Gastroesophageal sphincter (tissue), 4 donors: Measurements from ENCODE around the gene PIP4K2A. TPM values are rescaled to one million over a fixed set of nuclear protein-coding genes. Genes with fewer than 3 reads are reported as not detected.

Experiments used
- ATAC-seq: fragments of 150-250 bp; one replicate; pipeline ENCODE4 v1.9.1; 2016; ENCODE audit warnings: mild to moderate bottlenecking, moderate library complexity
- H3K27ac ChIP-seq, 4 donors: fragments of 200-600 bp; sonication (generic) in 3 of 4; 1 replicate in 3 of 4; 2 replicates in 1 of 4; pipeline ENCODE4 v1.5.1; 2016 to 2019
- H3K27me3 ChIP-seq: fragments of 200-600 bp; sonication (generic); one replicate; pipeline ENCODE4 v1.5.1; 2019
- H3K36me3 ChIP-seq, 2 donors: fragments of 200-600 bp; sonication (generic); one replicate each; pipeline ENCODE4 v1.5.1; 2019; ENCODE audit warnings: control low read depth in 1 of 2
- H3K4me1 ChIP-seq, 3 donors: fragments of 200-600 bp; sonication (generic); 1 replicate in 2 of 3; 2 replicates in 1 of 3; pipeline ENCODE4 v1.5.1; 2016 to 2019; ENCODE audit warnings: control low read depth in 2 of 3
- H3K4me3 ChIP-seq, 2 donors: fragments of 200-600 bp; sonication (generic); one replicate each; pipeline ENCODE4 v1.5.1; 2019; ENCODE audit warnings: mild to moderate bottlenecking in 1 of 2, moderate library complexity in 1 of 2
- H3K9me3 ChIP-seq, 3 donors: fragments of 200-600 bp; sonication (generic); one replicate each; pipeline ENCODE4 v1.5.1; 2017 to 2019; ENCODE audit warnings: control low read depth in 2 of 3
- EP300 ChIP-seq: sonication (generic); formaldehyde crosslinking; IDR thresholded peaks from one replicate; pipeline ENCODE4 v1.6.1; 2017; ENCODE audit warnings: antibody characterized with exemption, mild to moderate bottlenecking
- POLR2A ChIP-seq, 2 donors: fragments of 450-650 bp; IDR thresholded peaks; one replicate each; pipeline ENCODE4 v1.6.1; 2017; ENCODE audit warnings: antibody characterized with exemption in 2 of 2, mild to moderate bottlenecking in 2 of 2, moderate library complexity in 1 of 2
- POLR2AphosphoS5 ChIP-seq: sonication (generic); formaldehyde crosslinking; IDR thresholded peaks from one replicate; pipeline ENCODE4 v1.6.1; 2017; ENCODE audit warnings: antibody characterized with exemption
- WGBS, 2 donors: methylation state at CpG; one replicate each; pipeline ENCODE4 v1.1.5; 2018; ENCODE audit warnings: low coverage in 1 of 2; 5-methylcytosine and 5-hydroxymethylcytosine counted together
- total RNA-seq, 4 donors: library from RNA; depleted of rRNA; stranded (reverse); fragments of >200 nt; gene quantifications; one replicate each; pipeline ENCODE4 v1.1.0, GENCODE V29; 2016
- TF ChIP-seq, protein P1 (sequence below), 4 experiments: fragments of 200-600 bp in 2 of 4; fragments of 450-650 bp in 2 of 4; sonication (generic) in 1 of 4; IDR thresholded peaks; one replicate each; pipeline ENCODE4 v1.5.1; 2017 to 2019; ENCODE audit warnings: antibody characterized with exemption in 4 of 4, mild to moderate bottlenecking in 2 of 4, moderate library complexity in 2 of 4

The PIP4K2A gene
- total RNA-seq, 4 donors from 2014 or later = 30.4 to 57.2 (median 51.3) TPM

- peak; percentile 8 for TF ChIP-seq POLR2AphosphoS5
- TF ChIP-seq, protein P1, sequence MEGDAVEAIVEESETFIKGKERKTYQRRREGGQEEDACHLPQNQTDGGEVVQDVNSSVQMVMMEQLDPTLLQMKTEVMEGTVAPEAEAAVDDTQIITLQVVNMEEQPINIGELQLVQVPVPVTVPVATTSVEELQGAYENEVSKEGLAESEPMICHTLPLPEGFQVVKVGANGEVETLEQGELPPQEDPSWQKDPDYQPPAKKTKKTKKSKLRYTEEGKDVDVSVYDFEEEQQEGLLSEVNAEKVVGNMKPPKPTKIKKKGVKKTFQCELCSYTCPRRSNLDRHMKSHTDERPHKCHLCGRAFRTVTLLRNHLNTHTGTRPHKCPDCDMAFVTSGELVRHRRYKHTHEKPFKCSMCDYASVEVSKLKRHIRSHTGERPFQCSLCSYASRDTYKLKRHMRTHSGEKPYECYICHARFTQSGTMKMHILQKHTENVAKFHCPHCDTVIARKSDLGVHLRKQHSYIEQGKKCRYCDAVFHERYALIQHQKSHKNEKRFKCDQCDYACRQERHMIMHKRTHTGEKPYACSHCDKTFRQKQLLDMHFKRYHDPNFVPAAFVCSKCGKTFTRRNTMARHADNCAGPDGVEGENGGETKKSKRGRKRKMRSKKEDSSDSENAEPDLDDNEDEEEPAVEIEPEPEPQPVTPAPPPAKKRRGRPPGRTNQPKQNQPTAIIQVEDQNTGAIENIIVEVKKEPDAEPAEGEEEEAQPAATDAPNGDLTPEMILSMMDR (IDR thresholded peaks at IDR 0.05) = no peak
- TF ChIP-seq POLR2A (IDR thresholded peaks at IDR 0.05) = no peak
- no peak for TF ChIP-seq EP300
- H3K4me1 ChIP-seq = peaks cover under 1 to 51% (median 2%) of the 10 kb centered on the region in 3 donors
- peak overlapping the region in 1 of 4 donors; percentile 35 for H3K27ac ChIP-seq
- H3K36me3 ChIP-seq = no peaks in the 10 kb centered on the region
- no peaks in the 10 kb centered on the region for H3K27me3 ChIP-seq
- WGBS, 2 donors = 83 to 86% methylated on average over 7 of the region's 7 CpGs
- peak; percentile 74 for ATAC-seq
- no peak overlapping the region for H3K4me3 ChIP-seq
- H3K9me3 ChIP-seq = no peaks in the 10 kb centered on the region
Observed at GRCh38 chr10:22630234-22631174, 83.9 kb downstream of the PIP4K2A start.

- Histone ChIP-seq H3K4me1 (peaks cover 2 to 51% (median 4%) of the 10 kb centered on the region in 3 donors), H3K27ac (peak overlapping the region in 1 of 4 donors; percentile 27), H3K4me3 (no peak overlapping the region), H3K36me3 (no peaks in the 10 kb centered on the region), H3K27me3 (no peaks in the 10 kb centered on the region), H3K9me3 (no peaks in the 10 kb centered on the region)
- ATAC-seq = no peak
- TF ChIP-seq POLR2AphosphoS5 (no peak), POLR2A (IDR thresholded peaks at IDR 0.05) (no peak), EP300 (no peak)
- TF ChIP-seq, protein P1 (IDR thresholded peaks at IDR 0.05) = no peak
- 89 to 100% methylated on average over 2 to 4 of the region's 4 CpGs for whole genome bisulfite sequencing, 2 donors
Observed at GRCh38 chr10:22629852-22630233, 84.5 kb downstream of the PIP4K2A start.

DNA sequence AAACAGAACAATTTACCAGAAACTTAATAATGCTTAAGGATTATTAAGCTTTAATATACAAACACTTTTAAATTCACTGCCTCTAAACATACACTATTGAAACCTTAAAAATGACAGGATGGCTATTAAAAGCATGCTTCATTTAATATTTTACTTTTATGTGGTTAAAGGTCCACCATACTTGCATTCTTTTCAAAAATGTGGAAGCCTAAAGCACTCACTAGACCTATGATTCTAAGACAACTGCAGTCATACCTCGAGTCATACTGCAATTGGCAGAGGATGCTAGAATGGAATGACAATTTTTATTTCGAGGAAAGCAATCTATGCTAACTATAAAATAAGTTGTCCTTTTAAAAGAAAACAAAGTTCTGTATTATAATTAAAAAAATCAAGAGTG, 85.3 kb downstream of the PIP4K2A start:
- Histone ChIP-seq H3K9me3 (no peaks in the 10 kb centered on the region), H3K27ac (no peak overlapping the region), H3K36me3 (no peaks in the 10 kb centered on the region), H3K27me3 (no peaks in the 10 kb centered on the region), H3K4me1 (peaks cover 4 to 51% (median 4%) of the 10 kb centered on the region in 3 donors), H3K4me3 (no peak overlapping the region)
- no peak for ATAC-seq
- TF ChIP-seq, protein P1 (IDR thresholded peaks at IDR 0.05) = no peak
- TF ChIP-seq POLR2A (IDR thresholded peaks at IDR 0.05) (no peak), POLR2AphosphoS5 (no peak), EP300 (no peak)
- 75 to 96% methylated on average over 2 of the region's 2 CpGs for WGBS, 2 donors

DNA sequence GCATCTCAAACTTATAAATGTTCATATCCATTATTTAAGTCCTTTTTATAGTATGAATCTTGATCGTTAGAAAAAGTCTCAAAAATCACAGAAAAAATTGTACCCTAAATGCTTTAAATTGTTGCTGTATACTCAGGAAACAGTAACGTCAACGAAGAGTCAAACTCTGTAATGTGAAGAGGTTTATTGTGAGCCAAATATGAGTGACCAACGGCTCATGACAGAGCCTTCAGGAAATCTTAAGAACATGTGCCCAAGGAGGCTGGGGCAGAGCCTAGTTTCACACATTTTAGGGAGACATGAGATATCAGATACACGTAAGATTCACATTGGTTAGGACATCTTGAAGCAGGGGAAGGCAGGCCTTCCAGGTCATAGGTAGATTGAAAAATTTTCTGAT, 86.1 kb downstream of the PIP4K2A start:
- H3K27ac ChIP-seq = no peak overlapping the region
- H3K4me3 ChIP-seq = no peak overlapping the region
- no peaks in the 10 kb centered on the region for H3K9me3 ChIP-seq
- H3K36me3 ChIP-seq = no peaks in the 10 kb centered on the region
- no peak for ATAC-seq
- TF ChIP-seq POLR2AphosphoS5 (no peak), POLR2A (IDR thresholded peaks at IDR 0.05) (no peak), EP300 (no peak)
- TF ChIP-seq, protein P1 (IDR thresholded peaks at IDR 0.05) = no peak
- H3K4me1 ChIP-seq = peaks cover 4 to 59% (median 7%) of the 10 kb centered on the region in 3 donors
- no peaks in the 10 kb centered on the region for H3K27me3 ChIP-seq
- WGBS, 2 donors = 90 to 98% methylated on average over 5 of the region's 5 CpGs
